Body of pancreas (tissue), 4 donors: Measurements from ENCODE around the gene SIRPA.

Experiments
- POLR2A ChIP-seq, 3 donors: fragments of 450-650 bp; IDR thresholded peaks; one replicate each; pipeline ENCODE4 v1.6.1; 2016; ENCODE audit warnings: antibody characterized with exemption in 3 of 3, mild to moderate bottlenecking in 2 of 3
- TF ChIP-seq, protein P1 (sequence below), 7 experiments: fragments of 450-650 bp in 4 of 7; fragments of 200-600 bp in 3 of 7; sonication (generic) in 3 of 7; IDR thresholded peaks; one replicate each; pipeline ENCODE4 v1.5.1; 2016 to 2019; ENCODE audit warnings: antibody characterized with exemption in 7 of 7

DNA sequence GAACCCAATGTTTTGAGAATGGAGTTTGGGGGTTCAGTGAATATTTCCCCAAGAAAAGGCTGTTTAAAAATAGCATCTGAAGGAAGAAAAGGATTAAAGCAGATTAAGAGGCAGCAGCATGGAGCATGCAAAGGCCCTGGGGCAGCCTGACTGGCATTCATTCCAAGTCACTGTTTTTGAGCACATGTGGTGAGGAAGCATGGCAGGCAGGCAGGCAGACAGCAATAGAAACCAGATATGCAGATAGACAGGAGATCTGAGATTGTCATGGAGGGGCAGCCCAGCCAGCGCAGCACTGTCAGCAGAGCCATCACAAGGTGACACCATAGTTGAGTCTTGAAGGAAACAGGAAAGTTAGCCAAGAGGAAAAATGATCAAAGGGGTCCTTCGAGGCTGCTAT is 37.8 kb downstream of the SIRPA start:
- TF ChIP-seq POLR2A (IDR thresholded peaks at IDR 0.05), result no peak
- TF ChIP-seq, protein P1, sequence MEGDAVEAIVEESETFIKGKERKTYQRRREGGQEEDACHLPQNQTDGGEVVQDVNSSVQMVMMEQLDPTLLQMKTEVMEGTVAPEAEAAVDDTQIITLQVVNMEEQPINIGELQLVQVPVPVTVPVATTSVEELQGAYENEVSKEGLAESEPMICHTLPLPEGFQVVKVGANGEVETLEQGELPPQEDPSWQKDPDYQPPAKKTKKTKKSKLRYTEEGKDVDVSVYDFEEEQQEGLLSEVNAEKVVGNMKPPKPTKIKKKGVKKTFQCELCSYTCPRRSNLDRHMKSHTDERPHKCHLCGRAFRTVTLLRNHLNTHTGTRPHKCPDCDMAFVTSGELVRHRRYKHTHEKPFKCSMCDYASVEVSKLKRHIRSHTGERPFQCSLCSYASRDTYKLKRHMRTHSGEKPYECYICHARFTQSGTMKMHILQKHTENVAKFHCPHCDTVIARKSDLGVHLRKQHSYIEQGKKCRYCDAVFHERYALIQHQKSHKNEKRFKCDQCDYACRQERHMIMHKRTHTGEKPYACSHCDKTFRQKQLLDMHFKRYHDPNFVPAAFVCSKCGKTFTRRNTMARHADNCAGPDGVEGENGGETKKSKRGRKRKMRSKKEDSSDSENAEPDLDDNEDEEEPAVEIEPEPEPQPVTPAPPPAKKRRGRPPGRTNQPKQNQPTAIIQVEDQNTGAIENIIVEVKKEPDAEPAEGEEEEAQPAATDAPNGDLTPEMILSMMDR (IDR thresholded peaks at IDR 0.05), result no peak
